Measurements from ENCODE around the gene CFAP92. TPM values are rescaled to one million over a fixed set of nuclear protein-coding genes. Genes with fewer than 3 reads are reported as not detected.

Gene CFAP92
- total RNA-seq, 1 experiment from 2014 or later, result 0.92 TPM

- Histone ChIP-seq H2AK5ac (ENCODE audit: insufficient read length, low read length) (no peak overlapping the region), H3K27me3 (ENCODE audit: insufficient read depth, low read length) (no peaks in the 10 kb centered on the region), H3K79me2 (ENCODE audit: insufficient read depth, low read length) (no peaks in the 10 kb centered on the region), H3K14ac (ENCODE audit: insufficient read depth, low read length) (no peak overlapping the region), H2BK15ac (ENCODE audit: low read depth, low read length) (no peak overlapping the region), H3K23me2 (ENCODE audit: insufficient read length, low read depth, low read length, poor library complexity, severe bottlenecking) (no peaks in the 10 kb centered on the region), H3K79me1 (ENCODE audit: insufficient read depth, low read depth, low read length, poor library complexity, severe bottlenecking) (no peaks in the 10 kb centered on the region), H2BK5ac (ENCODE audit: insufficient read length, low read length) (no peak overlapping the region), H4K5ac (ENCODE audit: insufficient read length, low read depth, low read length) (no peak overlapping the region), H3K9ac (ENCODE audit: extremely low read depth, insufficient read length, low read length) (no peak overlapping the region), H3K56ac (ENCODE audit: insufficient read length, low read depth, low read length) (no peak overlapping the region), H3K23ac (ENCODE audit: insufficient read length, low read depth, low read length) (no peak overlapping the region), H2BK20ac (ENCODE audit: low read depth, low read length, poor library complexity, severe bottlenecking) (no peak overlapping the region), H3K4me2 (ENCODE audit: insufficient read depth, insufficient read length, low read length) (no peak overlapping the region), H4K8ac (replicated peaks; ENCODE audit: insufficient read length, low read depth, low read length) (no peak overlapping the region), H4K20me1 (ENCODE audit: control insufficient read depth, insufficient read depth, insufficient read length) (no peaks in the 10 kb centered on the region), H4K91ac (ENCODE audit: insufficient read length, low read depth, low read length) (no peak overlapping the region), H3T11ph (ENCODE audit: low read length) (no peak overlapping the region), H2BK120ac (ENCODE audit: low read depth, low read length, poor library complexity, severe bottlenecking) (no peak overlapping the region), H3K27ac (ENCODE audit: insufficient read length, low read depth, low read length) (no peak overlapping the region), H3K18ac (ENCODE audit: insufficient read length, low read depth, low read length) (no peak overlapping the region), H2AFZ (ENCODE audit: low read length) (no peak overlapping the region), H3K4me1 (ENCODE audit: insufficient read depth, low read length) (no peaks in the 10 kb centered on the region), H2BK12ac (ENCODE audit: insufficient read length, low read depth, low read length) (no peak overlapping the region), H3K9me3 (ENCODE audit: control insufficient read depth, low read depth, low read length) (no peaks in the 10 kb centered on the region), H3K4ac (ENCODE audit: low read depth, low read length) (no peak overlapping the region)
- Mint-ChIP-seq H3K4me3 (no peak overlapping the region), H3K36me3 (ENCODE audit: insufficient read depth in 1 of 3, low read depth in 3 of 3) (no peaks in the 10 kb centered on the region), H3K27me3 (ENCODE audit: low read depth) (peaks cover 21% of the 10 kb centered on the region), H3K27ac (no peak overlapping the region), H3K9me3 (no peaks in the 10 kb centered on the region), H3K4me1 (peaks cover 2 to 15% of the 10 kb centered on the region in 2 experiments)
- DNase-seq, result no peak
- TF ChIP-seq, protein P1, sequence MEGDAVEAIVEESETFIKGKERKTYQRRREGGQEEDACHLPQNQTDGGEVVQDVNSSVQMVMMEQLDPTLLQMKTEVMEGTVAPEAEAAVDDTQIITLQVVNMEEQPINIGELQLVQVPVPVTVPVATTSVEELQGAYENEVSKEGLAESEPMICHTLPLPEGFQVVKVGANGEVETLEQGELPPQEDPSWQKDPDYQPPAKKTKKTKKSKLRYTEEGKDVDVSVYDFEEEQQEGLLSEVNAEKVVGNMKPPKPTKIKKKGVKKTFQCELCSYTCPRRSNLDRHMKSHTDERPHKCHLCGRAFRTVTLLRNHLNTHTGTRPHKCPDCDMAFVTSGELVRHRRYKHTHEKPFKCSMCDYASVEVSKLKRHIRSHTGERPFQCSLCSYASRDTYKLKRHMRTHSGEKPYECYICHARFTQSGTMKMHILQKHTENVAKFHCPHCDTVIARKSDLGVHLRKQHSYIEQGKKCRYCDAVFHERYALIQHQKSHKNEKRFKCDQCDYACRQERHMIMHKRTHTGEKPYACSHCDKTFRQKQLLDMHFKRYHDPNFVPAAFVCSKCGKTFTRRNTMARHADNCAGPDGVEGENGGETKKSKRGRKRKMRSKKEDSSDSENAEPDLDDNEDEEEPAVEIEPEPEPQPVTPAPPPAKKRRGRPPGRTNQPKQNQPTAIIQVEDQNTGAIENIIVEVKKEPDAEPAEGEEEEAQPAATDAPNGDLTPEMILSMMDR (conservative IDR thresholded peaks at IDR 0.05), result no peak
- WGBS (ENCODE audit: extremely low coverage, insufficient read length, low lambda C conversion rate), result no CpG with 5 or more reads among the region's 9 CpGs
Observed at GRCh38 chr3:129018751-129019150, 24.9 kb upstream of the CFAP92 start.
